H7 (cell line): ENCODE measurements around the gene GNG3. TPM values are rescaled to one million over a fixed set of nuclear protein-coding genes. Genes with fewer than 3 reads are reported as not detected.
"Not testable (repeated sequence)": the region's sequence is repeated elsewhere in the genome, so short reads cannot be mapped to it uniquely, and the experiment has no call there.

Experiments
- DNase-seq: peaks from one replicate; pipeline ENCODE4 v3.0.0; 2012
- H3K27me3 ChIP-seq: 2 replicates; pipeline ENCODE4 v1.6.0; 2011; ENCODE audit warnings: mild to moderate bottlenecking, low read length; ENCODE audit not compliant: control insufficient read depth, insufficient read depth
- H3K36me3 ChIP-seq: replicated peaks from 2 replicates; pipeline ENCODE4 v1.5.1; 2011; ENCODE audit warnings: low read length; ENCODE audit not compliant: control insufficient read depth, insufficient read depth
- H3K4me3 ChIP-seq: 2 replicates; pipeline ENCODE4 v1.5.1; 2011; ENCODE audit warnings: low read depth, mild to moderate bottlenecking, control low read depth, low read length, moderate library complexity; ENCODE audit not compliant: insufficient read depth
- total RNA-seq: library from RNA; depleted of rRNA; stranded (reverse); fragments of >200 nt; shearing (Covaris generic); gene quantifications from 2 replicates; pipeline ENCODE4 v1.2.3, GENCODE V29; 2014

Gene GNG3
- total RNA-seq, 1 experiment from 2014 or later = 3.1 TPM

- DNase-seq = peak; percentile 25
- Histone ChIP-seq H3K36me3 (peaks cover 18% of the 10 kb centered on the region), H3K4me3 (0 out of 2 replicates have a peak overlapping the region, but pooled peaks have one; percentile 97), H3K27me3 (no peaks in the 10 kb centered on the region)
Measured at GRCh38 chr11:62677714-62678113, 29.8 kb upstream of the GNG3 start.

- no peak for DNase-seq
- H3K27me3 ChIP-seq = no peaks in the 10 kb centered on the region
- H3K36me3 ChIP-seq = peaks cover 18% of the 10 kb centered on the region
- peak overlapping the region; percentile 97 for H3K4me3 ChIP-seq
Measured at GRCh38 chr11:62678433-62678769, 29.1 kb upstream of the GNG3 start.

- Histone ChIP-seq H3K4me3 (peak within 1 kb of the TSS; percentile 97), H3K36me3 (peaks cover 16% of the 10 kb centered on the region), H3K27me3 (no peaks in the 10 kb centered on the region)
- peak; percentile 93 for DNase-seq
Measured at GRCh38 chr11:62678770-62679696, 28.4 kb upstream of the GNG3 start, which contains the start of gene UBXN1. Gene UBXN1 (minus strand): TSS chr11:62679073. CDS start chr11:62678923, 150 bp downstream.

GRCh38 chr11:62680825-62681240 is 26.6 kb upstream of the GNG3 start:
- peaks cover 15% of the 10 kb centered on the region for H3K36me3 ChIP-seq
- no peak overlapping the region for H3K4me3 ChIP-seq
- DNase-seq = peak; percentile 62
- no peaks in the 10 kb centered on the region for H3K27me3 ChIP-seq

- DNase-seq = no peak
- Histone ChIP-seq H3K27me3 (no peaks in the 10 kb centered on the region), H3K4me3 (no peak overlapping the region), H3K36me3 (peaks cover 3% of the 10 kb centered on the region)
Measured at GRCh38 chr11:62682518-62682917, 25.0 kb upstream of the GNG3 start.

- H3K4me3 ChIP-seq = no peak overlapping the region
- H3K27me3 ChIP-seq = no peaks in the 10 kb centered on the region
- peaks cover 14% of the 10 kb centered on the region for H3K36me3 ChIP-seq
- DNase-seq = peak; percentile 71
Measured at GRCh38 chr11:62687508-62688396, 19.7 kb upstream of the GNG3 start.

GRCh38 chr11:62688491-62688890 is 19.0 kb upstream of the GNG3 start:
- no peak for DNase-seq
- H3K27me3 ChIP-seq = no peaks in the 10 kb centered on the region
- H3K4me3 ChIP-seq = no peak overlapping the region

GRCh38 chr11:62689421-62690183 is 17.9 kb upstream of the GNG3 start, which contains the start of gene LRRN4CL:
Gene LRRN4CL (minus strand): TSS chr11:62689530. CDS start chr11:62688508, 1,022 bp downstream.
- Histone ChIP-seq H3K4me3 (no peak within 1 kb of the TSS), H3K27me3 (no peaks in the 10 kb centered on the region), H3K36me3 (peaks cover 17% of the 10 kb centered on the region)
- DNase-seq = peak; percentile 54

More at GRCh38 chr11:62688491-62688890, 19.0 kb upstream of the GNG3 start:
- peaks cover 15% of the 10 kb centered on the region for H3K36me3 ChIP-seq

- DNase-seq = not testable (repeated sequence)
Measured at GRCh38 chr11:62693624-62694023, 13.9 kb upstream of the GNG3 start.

GRCh38 chr11:62694455-62695167 is 12.9 kb upstream of the GNG3 start:
- DNase-seq = peak; percentile 90
- Histone ChIP-seq H3K27me3 (no peaks in the 10 kb centered on the region), H3K36me3 (peaks cover 17% of the 10 kb centered on the region), H3K4me3 (no peak overlapping the region)

More at GRCh38 chr11:62693624-62694023, 13.9 kb upstream of the GNG3 start:
- H3K4me3 ChIP-seq, H3K27me3 ChIP-seq: not testable (repeated sequence)
- H3K36me3 ChIP-seq = peaks cover 17% of the 10 kb centered on the region

- Histone ChIP-seq H3K36me3 (no peaks in the 10 kb centered on the region; the same call in none of the 2 replicates), H3K4me3 (no peak overlapping the region), H3K27me3 (no peaks in the 10 kb centered on the region)
- DNase-seq = no peak
Measured at GRCh38 chr11:62702246-62702645, 5.2 kb upstream of the GNG3 start.

- H3K4me3 ChIP-seq, H3K36me3 ChIP-seq, H3K27me3 ChIP-seq, DNase-seq: not testable (repeated sequence)
Measured at GRCh38 chr11:62703921-62704320, 3.6 kb upstream of the GNG3 start.

GRCh38 chr11:62705413-62705812 is 2.1 kb upstream of the GNG3 start:
- Histone ChIP-seq H3K4me3 (peak overlapping the region; percentile 61), H3K27me3 (no peaks in the 10 kb centered on the region), H3K36me3 (no peaks in the 10 kb centered on the region; the same call in 1 of the 2 replicates)
- peak; percentile 70 for DNase-seq
